HepG2 (cell line): ENCODE results near the gene METTL16.

Experiments used
- NR2C2 ChIP-seq: sonication (generic); formaldehyde crosslinking; IDR thresholded peaks from 2 replicates; pipeline ENCODE4 v1.4.0; 2020; ENCODE audit warnings: missing genetic modification reagents, mild to moderate bottlenecking, moderate library complexity, borderline replicate concordance
- NR3C1 ChIP-seq: sonication (generic); formaldehyde crosslinking; IDR thresholded peaks from 2 replicates; pipeline ENCODE4 v1.4.0; 2020; ENCODE audit warnings: missing genetic modification reagents
- POLR2A ChIP-seq, 2 experiments: IDR thresholded peaks; 2 replicates each; pipeline ENCODE4 v1.6.1; 2011; ENCODE audit warnings: low read depth in 2 of 2, low read length in 2 of 2, mild to moderate bottlenecking in 1 of 2, moderate library complexity in 1 of 2; ENCODE audit not compliant: insufficient read depth in 1 of 2
- SAFB2 ChIP-seq: sonication (generic); formaldehyde crosslinking; IDR thresholded peaks from 2 replicates; pipeline ENCODE4 v1.5.1; 2020; ENCODE audit warnings: missing genetic modification reagents, low read depth, mild to moderate bottlenecking, borderline replicate concordance
- SALL2 ChIP-seq: sonication (generic); formaldehyde crosslinking; IDR thresholded peaks from 2 replicates; pipeline ENCODE4 v1.8.1; 2023; ENCODE audit warnings: mild to moderate bottlenecking, missing genetic modification reagents, inconsistent platforms
- SOX6 ChIP-seq, 2 experiments: fragments of 450-650 bp in 1 of 2; sonication (generic) in 1 of 2; formaldehyde crosslinking in 1 of 2; IDR thresholded peaks; 2 replicates each; pipeline versions ENCODE4 v1.4.0 to v1.6.1; 2017 to 2020; ENCODE audit warnings: antibody characterized with exemption in 1 of 2, mild to moderate bottlenecking in 1 of 2, missing genetic modification reagents in 1 of 2
- ZFP90 ChIP-seq: sonication (generic); formaldehyde crosslinking; IDR thresholded peaks from 2 replicates; pipeline ENCODE4 v1.8.0; 2022; ENCODE audit warnings: missing genetic modification reagents, mild to moderate bottlenecking, inconsistent platforms, borderline replicate concordance
- TF ChIP-seq, protein P1 (sequence below): sonication (generic); formaldehyde crosslinking; IDR thresholded peaks from 2 replicates; pipeline ENCODE4 v1.9.0; 2021; ENCODE audit warnings: missing genetic modification reagents, borderline replicate concordance
- TF ChIP-seq, protein P2 (sequence below): sonication (generic); formaldehyde crosslinking; IDR thresholded peaks from 2 replicates; pipeline ENCODE4 v1.5.0; 2020; ENCODE audit warnings: mild to moderate bottlenecking, missing genetic modification reagents, moderate library complexity

DNA sequence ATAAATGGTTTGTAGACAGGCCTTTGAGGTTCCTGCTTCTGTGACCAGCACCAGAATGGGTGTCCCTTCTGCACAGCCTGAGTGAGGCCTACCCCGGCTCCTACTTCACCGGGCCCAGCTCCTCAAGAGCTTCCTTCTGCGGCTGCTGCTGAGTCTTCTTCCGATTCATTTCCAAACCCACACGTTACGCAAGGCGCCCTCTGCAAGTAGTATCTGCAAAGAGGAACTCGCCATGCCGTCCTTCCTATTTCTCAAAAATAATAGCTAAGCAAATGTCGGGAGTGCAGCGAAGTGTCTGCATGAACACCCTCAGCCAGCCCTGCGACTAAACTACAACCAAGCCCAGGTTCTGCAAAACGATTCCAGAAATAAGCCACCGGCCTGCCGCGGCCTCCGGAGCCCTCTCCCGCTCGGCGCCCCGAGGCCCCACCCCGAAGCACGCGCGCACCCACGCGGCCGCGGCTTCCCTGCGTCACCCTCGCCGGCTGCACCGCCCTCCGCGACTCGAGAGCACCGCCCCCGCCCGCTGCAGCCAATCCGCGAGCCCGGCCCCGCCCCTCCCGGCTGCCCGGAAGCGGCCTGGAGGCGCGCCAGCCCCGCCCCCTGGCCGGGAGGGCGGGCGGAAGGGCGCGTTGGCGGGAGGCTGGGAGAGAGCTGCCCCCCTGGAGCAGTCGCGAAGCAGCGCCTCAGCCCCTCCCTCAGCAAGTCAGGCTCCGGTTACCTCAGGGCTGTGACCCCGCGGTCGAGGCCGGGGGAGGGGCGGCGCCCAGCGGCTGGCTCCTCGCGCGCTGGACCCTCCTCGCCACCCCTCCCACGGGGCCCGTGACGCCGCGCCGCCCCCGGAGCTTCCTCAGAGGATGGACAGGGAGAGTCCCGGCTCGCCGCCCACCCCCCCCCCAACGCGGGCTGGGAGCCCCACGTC lies 119.2 kb downstream of the METTL16 start:
- TF ChIP-seq, protein P1, sequence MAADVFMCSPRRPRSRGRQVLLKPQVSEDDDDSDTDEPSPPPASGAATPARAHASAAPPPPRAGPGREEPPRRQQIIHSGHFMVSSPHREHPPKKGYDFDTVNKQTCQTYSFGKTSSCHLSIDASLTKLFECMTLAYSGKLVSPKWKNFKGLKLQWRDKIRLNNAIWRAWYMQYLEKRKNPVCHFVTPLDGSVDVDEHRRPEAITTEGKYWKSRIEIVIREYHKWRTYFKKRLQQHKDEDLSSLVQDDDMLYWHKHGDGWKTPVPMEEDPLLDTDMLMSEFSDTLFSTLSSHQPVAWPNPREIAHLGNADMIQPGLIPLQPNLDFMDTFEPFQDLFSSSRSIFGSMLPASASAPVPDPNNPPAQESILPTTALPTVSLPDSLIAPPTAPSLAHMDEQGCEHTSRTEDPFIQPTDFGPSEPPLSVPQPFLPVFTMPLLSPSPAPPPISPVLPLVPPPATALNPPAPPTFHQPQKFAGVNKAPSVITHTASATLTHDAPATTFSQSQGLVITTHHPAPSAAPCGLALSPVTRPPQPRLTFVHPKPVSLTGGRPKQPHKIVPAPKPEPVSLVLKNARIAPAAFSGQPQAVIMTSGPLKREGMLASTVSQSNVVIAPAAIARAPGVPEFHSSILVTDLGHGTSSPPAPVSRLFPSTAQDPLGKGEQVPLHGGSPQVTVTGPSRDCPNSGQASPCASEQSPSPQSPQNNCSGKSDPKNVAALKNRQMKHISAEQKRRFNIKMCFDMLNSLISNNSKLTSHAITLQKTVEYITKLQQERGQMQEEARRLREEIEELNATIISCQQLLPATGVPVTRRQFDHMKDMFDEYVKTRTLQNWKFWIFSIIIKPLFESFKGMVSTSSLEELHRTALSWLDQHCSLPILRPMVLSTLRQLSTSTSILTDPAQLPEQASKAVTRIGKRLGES (CRISPR knock-in tag) = no peak
- TF ChIP-seq NR3C1 (CRISPR knock-in tag) (no peak), SALL2 (CRISPR knock-in tag) (no peak), SAFB2 (CRISPR knock-in tag) (no peak), SOX6 (IDR thresholded peaks at IDR 0.05) (no peak), SOX6 (CRISPR knock-in tag; IDR thresholded peaks at IDR 0.05) (no peak), ZFP90 (CRISPR knock-in tag) (no peak), NR2C2 (CRISPR knock-in tag) (peak; percentile 66), POLR2A (IDR thresholded peaks at IDR 0.05; ENCODE audit: insufficient read depth in 1 of 2, low read depth in 2 of 2, low read length in 2 of 2) (peak; percentile 46 to 64; a peak in 3 of 4 replicates)
- TF ChIP-seq, protein P2, sequence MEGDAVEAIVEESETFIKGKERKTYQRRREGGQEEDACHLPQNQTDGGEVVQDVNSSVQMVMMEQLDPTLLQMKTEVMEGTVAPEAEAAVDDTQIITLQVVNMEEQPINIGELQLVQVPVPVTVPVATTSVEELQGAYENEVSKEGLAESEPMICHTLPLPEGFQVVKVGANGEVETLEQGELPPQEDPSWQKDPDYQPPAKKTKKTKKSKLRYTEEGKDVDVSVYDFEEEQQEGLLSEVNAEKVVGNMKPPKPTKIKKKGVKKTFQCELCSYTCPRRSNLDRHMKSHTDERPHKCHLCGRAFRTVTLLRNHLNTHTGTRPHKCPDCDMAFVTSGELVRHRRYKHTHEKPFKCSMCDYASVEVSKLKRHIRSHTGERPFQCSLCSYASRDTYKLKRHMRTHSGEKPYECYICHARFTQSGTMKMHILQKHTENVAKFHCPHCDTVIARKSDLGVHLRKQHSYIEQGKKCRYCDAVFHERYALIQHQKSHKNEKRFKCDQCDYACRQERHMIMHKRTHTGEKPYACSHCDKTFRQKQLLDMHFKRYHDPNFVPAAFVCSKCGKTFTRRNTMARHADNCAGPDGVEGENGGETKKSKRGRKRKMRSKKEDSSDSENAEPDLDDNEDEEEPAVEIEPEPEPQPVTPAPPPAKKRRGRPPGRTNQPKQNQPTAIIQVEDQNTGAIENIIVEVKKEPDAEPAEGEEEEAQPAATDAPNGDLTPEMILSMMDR (CRISPR knock-in tag) = peak; percentile 4; the same call in 1 of the 2 replicates
